Neural cell (in vitro differentiated cells): ENCODE results near the gene PLCL1. TPM values are rescaled to one million over a fixed set of nuclear protein-coding genes. Genes with fewer than 3 reads are reported as not detected.

Experiments used
- H2AFZ ChIP-seq: fragments of 200-600, 300-800 bp; sonication (generic), shearing (Covaris generic); 2 replicates; pipeline ENCODE4 v1.6.0; 2014; ENCODE audit warnings: low read depth, mild to moderate bottlenecking, antibody characterized with exemption, low read length, moderate library complexity
- H3F3A ChIP-seq: fragments of 200-600 bp; shearing (Covaris generic); 2 replicates; pipeline ENCODE4 v1.6.1; 2016; ENCODE audit warnings: mild to moderate bottlenecking, moderate library complexity, mixed read lengths, antibody characterized with exemption, low read length; ENCODE audit not compliant: insufficient read depth, poor library complexity, severe bottlenecking
- H3K27ac ChIP-seq: fragments of 200-600, 300-800 bp; sonication (generic), shearing (Covaris generic); 2 replicates; pipeline ENCODE4 v1.5.1; 2014; ENCODE audit warnings: mild to moderate bottlenecking, low read length, moderate library complexity
- H3K27me3 ChIP-seq: fragments of 300-800, 200-600 bp; sonication (generic), shearing (Covaris generic); 2 replicates; pipeline ENCODE4 v1.6.0; 2014; ENCODE audit warnings: mild to moderate bottlenecking, low read depth, low read length, moderate library complexity; ENCODE audit not compliant: insufficient read depth
- H3K36me3 ChIP-seq: fragments of 300-800, 200-600 bp; sonication (generic), shearing (Covaris generic); 2 replicates; pipeline ENCODE4 v1.5.1; 2014; ENCODE audit warnings: mild to moderate bottlenecking, antibody characterized with exemption, low read length, moderate library complexity; ENCODE audit not compliant: insufficient read depth
- H3K4me2 ChIP-seq: fragments of 300-800, 200-600 bp; sonication (generic), shearing (Covaris generic); 2 replicates; pipeline ENCODE4 v1.6.0; 2014; ENCODE audit warnings: mild to moderate bottlenecking, low read length
- H3K4me3 ChIP-seq: fragments of 300-800, 200-600 bp; sonication (generic), shearing (Covaris generic); 2 replicates; pipeline ENCODE4 v1.5.1; 2014; ENCODE audit warnings: mild to moderate bottlenecking, low read length, moderate library complexity
- H3K79me2 ChIP-seq: fragments of 200-600 bp; shearing (Covaris generic); replicated peaks from 2 replicates; pipeline ENCODE4 v1.6.0; 2014; ENCODE audit warnings: mild to moderate bottlenecking, low read length, moderate library complexity; ENCODE audit not compliant: insufficient read depth
- H3K9ac ChIP-seq: fragments of 300-800, 200-600 bp; sonication (generic), shearing (Covaris generic); 2 replicates; pipeline ENCODE4 v1.6.1; 2016; ENCODE audit warnings: mild to moderate bottlenecking, low read length, mixed read lengths
- H3K9me2 ChIP-seq: fragments of 200-600 bp; shearing (Covaris generic); 2 replicates; pipeline ENCODE4 v1.6.1; 2016; ENCODE audit warnings: mild to moderate bottlenecking, low read length, mixed read lengths; ENCODE audit not compliant: insufficient read depth
- H3K9me3 ChIP-seq: fragments of 200-600, 300-800 bp; sonication (generic), shearing (Covaris generic); 2 replicates; pipeline ENCODE4 v1.6.1; 2016; ENCODE audit warnings: mild to moderate bottlenecking, mixed run types, low read length, moderate library complexity, mixed read lengths
- H4K20me1 ChIP-seq: fragments of 200-600 bp; shearing (Covaris generic); 2 replicates; pipeline ENCODE4 v1.6.1; 2016; ENCODE audit warnings: mild to moderate bottlenecking, mixed run types; ENCODE audit not compliant: insufficient read depth
- EP300 ChIP-seq: fragments of 450-650 bp; conservative IDR thresholded peaks from 2 replicates; pipeline ENCODE4 v1.6.1; 2014; ENCODE audit warnings: antibody characterized with exemption, mild to moderate bottlenecking, moderate library complexity; ENCODE audit not compliant: poor library complexity, severe bottlenecking
- EZH2 ChIP-seq: fragments of 200-600, 300-800 bp; shearing (Covaris generic), sonication (generic); IDR thresholded peaks from 2 replicates; pipeline ENCODE4 v1.6.1; 2014; ENCODE audit warnings: antibody characterized with exemption, low read length, borderline replicate concordance, mild to moderate bottlenecking; ENCODE audit not compliant: insufficient read depth, poor library complexity, severe bottlenecking
- MXI1 ChIP-seq: fragments of 450-650 bp; conservative IDR thresholded peaks from 2 replicates; pipeline ENCODE4 v1.6.1; 2014; ENCODE audit warnings: antibody characterized with exemption, mild to moderate bottlenecking; ENCODE audit not compliant: poor library complexity, severe bottlenecking
- POLR2AphosphoS5 ChIP-seq: IDR thresholded peaks from 2 replicates; pipeline ENCODE4 v1.6.1; 2012
- RAD21 ChIP-seq: fragments of 450-650 bp; conservative IDR thresholded peaks from 2 replicates; pipeline ENCODE4 v1.6.1; 2014; ENCODE audit warnings: antibody characterized with exemption, mild to moderate bottlenecking, moderate library complexity
- REST ChIP-seq: IDR thresholded peaks from 2 replicates; pipeline ENCODE4 v1.6.1; 2012; ENCODE audit warnings: borderline replicate concordance
- SMC3 ChIP-seq: fragments of 450-650 bp; conservative IDR thresholded peaks from 2 replicates; pipeline ENCODE4 v1.6.1; 2014; ENCODE audit warnings: antibody characterized with exemption, mild to moderate bottlenecking, moderate library complexity; ENCODE audit not compliant: poor library complexity
- TAF1 ChIP-seq: IDR thresholded peaks from 2 replicates; pipeline ENCODE4 v1.6.1; 2012; ENCODE audit warnings: low read depth
- polyA plus RNA-seq: library from polyadenylated mRNA; depleted of rRNA; stranded (reverse); fragments of >200 nt; gene quantifications from 2 replicates; pipeline ENCODE4 v1.2.3, GENCODE V29; 2014

PLCL1 gene
- polyA plus RNA-seq, 1 donor from 2014 or later = 6.8 TPM

- TF ChIP-seq EP300 = no peak
- TF ChIP-seq SMC3 = no peak
- no peak for TF ChIP-seq EZH2
- Histone ChIP-seq H2AFZ (no peak overlapping the region), H3K4me2 (no peak overlapping the region), H3K27me3 (peaks cover 8% of the 10 kb centered on the region), H4K20me1 (no peaks in the 10 kb centered on the region), H3K36me3 (no peaks in the 10 kb centered on the region), H3F3A (no peaks in the 10 kb centered on the region), H3K27ac (no peak overlapping the region), H3K9me3 (no peaks in the 10 kb centered on the region), H3K4me3 (no peak overlapping the region), H3K9ac (no peak overlapping the region), H3K79me2 (no peaks in the 10 kb centered on the region), H3K9me2 (no peaks in the 10 kb centered on the region)
Observed at GRCh38 chr2:197782126-197782525, 22.3 kb upstream of the PLCL1 start.

GRCh38 chr2:197784956-197785941 is 19.1 kb upstream of the PLCL1 start, which contains the start of gene BOLL:
Gene BOLL (minus strand): TSS chr2:197785319. CDS start chr2:197781850, 3,469 bp downstream.
- Histone ChIP-seq H3K4me3 (no peak within 1 kb of the TSS), H3K36me3 (no peaks in the 10 kb centered on the region), H3K27ac (no peak within 1 kb of the TSS), H3K79me2 (no peaks in the 10 kb centered on the region), H4K20me1 (no peaks in the 10 kb centered on the region), H3K9ac (no peak within 1 kb of the TSS), H3K9me2 (no peaks in the 10 kb centered on the region), H3F3A (no peaks in the 10 kb centered on the region), H2AFZ (no peak within 1 kb of the TSS), H3K9me3 (no peaks in the 10 kb centered on the region), H3K4me2 (no peak within 1 kb of the TSS), H3K27me3 (peaks cover 8% of the 10 kb centered on the region)
- TF ChIP-seq EP300 (no peak), TAF1 (no peak), RAD21 (no peak), SMC3 (no peak), REST (no peak), POLR2AphosphoS5 (no peak), MXI1 (no peak)
